Neural cell (in vitro differentiated cells): ENCODE data around the gene ROBO1. TPM values are rescaled to one million over a fixed set of nuclear protein-coding genes. Genes with fewer than 3 reads are reported as not detected.

Experiments
- H2AFZ ChIP-seq: fragments of 200-600, 300-800 bp; sonication (generic), shearing (Covaris generic); 2 replicates; pipeline ENCODE4 v1.6.0; 2014; ENCODE audit warnings: low read depth, mild to moderate bottlenecking, antibody characterized with exemption, low read length, moderate library complexity
- H3F3A ChIP-seq: fragments of 200-600 bp; shearing (Covaris generic); 2 replicates; pipeline ENCODE4 v1.6.1; 2016; ENCODE audit warnings: mild to moderate bottlenecking, moderate library complexity, mixed read lengths, antibody characterized with exemption, low read length; ENCODE audit not compliant: insufficient read depth, poor library complexity, severe bottlenecking
- H3K27ac ChIP-seq: fragments of 200-600, 300-800 bp; sonication (generic), shearing (Covaris generic); 2 replicates; pipeline ENCODE4 v1.5.1; 2014; ENCODE audit warnings: mild to moderate bottlenecking, low read length, moderate library complexity
- H3K27me3 ChIP-seq: fragments of 300-800, 200-600 bp; sonication (generic), shearing (Covaris generic); 2 replicates; pipeline ENCODE4 v1.6.0; 2014; ENCODE audit warnings: mild to moderate bottlenecking, low read depth, low read length, moderate library complexity; ENCODE audit not compliant: insufficient read depth
- H3K36me3 ChIP-seq: fragments of 300-800, 200-600 bp; sonication (generic), shearing (Covaris generic); 2 replicates; pipeline ENCODE4 v1.5.1; 2014; ENCODE audit warnings: mild to moderate bottlenecking, antibody characterized with exemption, low read length, moderate library complexity; ENCODE audit not compliant: insufficient read depth
- H3K4me2 ChIP-seq: fragments of 300-800, 200-600 bp; sonication (generic), shearing (Covaris generic); 2 replicates; pipeline ENCODE4 v1.6.0; 2014; ENCODE audit warnings: mild to moderate bottlenecking, low read length
- H3K4me3 ChIP-seq: fragments of 300-800, 200-600 bp; sonication (generic), shearing (Covaris generic); 2 replicates; pipeline ENCODE4 v1.5.1; 2014; ENCODE audit warnings: mild to moderate bottlenecking, low read length, moderate library complexity
- H3K79me2 ChIP-seq: fragments of 200-600 bp; shearing (Covaris generic); replicated peaks from 2 replicates; pipeline ENCODE4 v1.6.0; 2014; ENCODE audit warnings: mild to moderate bottlenecking, low read length, moderate library complexity; ENCODE audit not compliant: insufficient read depth
- H3K9ac ChIP-seq: fragments of 300-800, 200-600 bp; sonication (generic), shearing (Covaris generic); 2 replicates; pipeline ENCODE4 v1.6.1; 2016; ENCODE audit warnings: mild to moderate bottlenecking, low read length, mixed read lengths
- H3K9me2 ChIP-seq: fragments of 200-600 bp; shearing (Covaris generic); 2 replicates; pipeline ENCODE4 v1.6.1; 2016; ENCODE audit warnings: mild to moderate bottlenecking, low read length, mixed read lengths; ENCODE audit not compliant: insufficient read depth
- H3K9me3 ChIP-seq: fragments of 200-600, 300-800 bp; sonication (generic), shearing (Covaris generic); 2 replicates; pipeline ENCODE4 v1.6.1; 2016; ENCODE audit warnings: mild to moderate bottlenecking, mixed run types, low read length, moderate library complexity, mixed read lengths
- H4K20me1 ChIP-seq: fragments of 200-600 bp; shearing (Covaris generic); 2 replicates; pipeline ENCODE4 v1.6.1; 2016; ENCODE audit warnings: mild to moderate bottlenecking, mixed run types; ENCODE audit not compliant: insufficient read depth
- CTCF ChIP-seq: fragments of 450-650 bp; IDR thresholded peaks from 2 replicates; pipeline ENCODE4 v1.5.1; 2014; ENCODE audit warnings: antibody characterized with exemption, mild to moderate bottlenecking, moderate library complexity; ENCODE audit not compliant: poor library complexity, severe bottlenecking
- EP300 ChIP-seq: fragments of 450-650 bp; conservative IDR thresholded peaks from 2 replicates; pipeline ENCODE4 v1.6.1; 2014; ENCODE audit warnings: antibody characterized with exemption, mild to moderate bottlenecking, moderate library complexity; ENCODE audit not compliant: poor library complexity, severe bottlenecking
- EZH2 ChIP-seq: fragments of 200-600, 300-800 bp; shearing (Covaris generic), sonication (generic); IDR thresholded peaks from 2 replicates; pipeline ENCODE4 v1.6.1; 2014; ENCODE audit warnings: antibody characterized with exemption, low read length, borderline replicate concordance, mild to moderate bottlenecking; ENCODE audit not compliant: insufficient read depth, poor library complexity, severe bottlenecking
- MXI1 ChIP-seq: fragments of 450-650 bp; conservative IDR thresholded peaks from 2 replicates; pipeline ENCODE4 v1.6.1; 2014; ENCODE audit warnings: antibody characterized with exemption, mild to moderate bottlenecking; ENCODE audit not compliant: poor library complexity, severe bottlenecking
- POLR2AphosphoS5 ChIP-seq: IDR thresholded peaks from 2 replicates; pipeline ENCODE4 v1.6.1; 2012
- RAD21 ChIP-seq: fragments of 450-650 bp; conservative IDR thresholded peaks from 2 replicates; pipeline ENCODE4 v1.6.1; 2014; ENCODE audit warnings: antibody characterized with exemption, mild to moderate bottlenecking, moderate library complexity
- REST ChIP-seq: IDR thresholded peaks from 2 replicates; pipeline ENCODE4 v1.6.1; 2012; ENCODE audit warnings: borderline replicate concordance
- SMC3 ChIP-seq: fragments of 450-650 bp; conservative IDR thresholded peaks from 2 replicates; pipeline ENCODE4 v1.6.1; 2014; ENCODE audit warnings: antibody characterized with exemption, mild to moderate bottlenecking, moderate library complexity; ENCODE audit not compliant: poor library complexity
- TAF1 ChIP-seq: IDR thresholded peaks from 2 replicates; pipeline ENCODE4 v1.6.1; 2012; ENCODE audit warnings: low read depth
- polyA plus RNA-seq: library from polyadenylated mRNA; depleted of rRNA; stranded (reverse); fragments of >200 nt; gene quantifications from 2 replicates; pipeline ENCODE4 v1.2.3, GENCODE V29; 2014

The ROBO1 gene
- polyA plus RNA-seq, 1 donor from 2014 or later, result 183 TPM

GRCh38 chr3:79245284-79246138 is 522.3 kb downstream of the ROBO1 start:
- Histone ChIP-seq H3K27ac (no peak overlapping the region), H3F3A (no peaks in the 10 kb centered on the region), H3K9ac (no peak overlapping the region), H3K79me2 (no peaks in the 10 kb centered on the region), H3K27me3 (no peaks in the 10 kb centered on the region), H2AFZ (no peak overlapping the region), H3K9me3 (peaks cover 2% of the 10 kb centered on the region), H4K20me1 (no peaks in the 10 kb centered on the region), H3K36me3 (no peaks in the 10 kb centered on the region), H3K9me2 (no peaks in the 10 kb centered on the region), H3K4me2 (no peak overlapping the region), H3K4me3 (no peak overlapping the region)
- TF ChIP-seq TAF1 (no peak), SMC3 (no peak), CTCF (no peak), EZH2 (no peak), MXI1 (no peak), EP300 (no peak), RAD21 (no peak), REST (no peak), POLR2AphosphoS5 (no peak)

DNA sequence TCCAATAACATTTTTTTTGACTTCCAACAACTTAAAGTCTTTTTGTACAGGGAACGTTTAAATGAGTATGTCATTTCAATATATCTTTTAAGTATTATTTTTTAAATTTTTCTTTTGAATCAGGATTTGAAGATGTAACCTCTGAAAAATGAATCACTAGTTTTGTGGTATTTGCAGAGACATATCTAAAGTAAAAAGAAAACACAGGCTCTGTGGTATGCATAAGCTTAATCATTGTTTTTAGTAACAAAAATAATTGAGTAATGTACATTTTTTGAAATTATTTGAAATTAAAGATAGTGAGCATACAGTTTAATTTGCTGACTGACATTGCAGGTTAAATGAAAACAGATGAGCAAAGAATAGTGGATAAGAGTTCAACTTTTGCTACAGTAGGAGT is 531.3 kb downstream of the ROBO1 start:
- TF ChIP-seq TAF1 (no peak), EZH2 (no peak), REST (no peak), MXI1 (no peak), EP300 (no peak), POLR2AphosphoS5 (no peak), RAD21 (no peak), CTCF (no peak), SMC3 (no peak)
- no peaks in the 10 kb centered on the region for H3K27me3 ChIP-seq
- no peaks in the 10 kb centered on the region for H3K9me2 ChIP-seq
- no peak overlapping the region for H3K9ac ChIP-seq
- H3K4me3 ChIP-seq, result no peak overlapping the region
- H3K4me2 ChIP-seq, result no peak overlapping the region
- H3K9me3 ChIP-seq, result peaks cover 2% of the 10 kb centered on the region
- no peaks in the 10 kb centered on the region for H4K20me1 ChIP-seq
- no peak overlapping the region for H2AFZ ChIP-seq
- H3F3A ChIP-seq, result no peaks in the 10 kb centered on the region
- H3K79me2 ChIP-seq, result no peaks in the 10 kb centered on the region
- no peak overlapping the region for H3K27ac ChIP-seq
- no peaks in the 10 kb centered on the region for H3K36me3 ChIP-seq
